Stimulated activated CD8-positive, alpha-beta memory T cell treated with anti-CD3 and anti-CD28 coated beads, Interleukin-7, amount 100 ng/mL, for 24 hours (primary cell): ENCODE data around the gene POLD1.
"Not testable (repeated sequence)": the region's sequence is repeated elsewhere in the genome, so short reads cannot be mapped to it uniquely, and the experiment has no call there.

Source experiments
- DNase-seq: peaks from one replicate; pipeline ENCODE4 v3.0.0-alpha.2; 2020; ENCODE audit warnings: low read depth

POLD1 gene

DNA sequence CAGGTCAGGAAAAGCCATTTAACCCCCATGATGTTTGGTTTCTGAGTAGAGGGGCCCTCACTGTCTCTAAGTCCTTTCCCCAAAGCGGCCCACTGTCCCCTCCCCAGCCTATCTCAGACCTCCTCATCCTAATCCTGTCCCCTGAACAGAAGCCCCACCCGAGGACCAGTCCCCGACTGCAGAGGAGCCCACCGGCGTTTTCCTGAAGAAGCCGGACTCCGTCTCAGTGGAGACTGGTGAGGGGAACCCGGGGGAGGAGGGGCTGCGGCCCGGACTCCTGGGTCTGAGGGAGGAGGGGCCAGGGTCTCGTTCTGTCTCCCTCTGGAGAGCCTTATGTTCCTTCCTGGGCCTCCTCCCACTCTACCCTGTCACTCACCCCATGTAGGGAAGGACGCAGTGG lies 51.5 kb downstream of the POLD1 start:
- DNase-seq, result no peak

DNA sequence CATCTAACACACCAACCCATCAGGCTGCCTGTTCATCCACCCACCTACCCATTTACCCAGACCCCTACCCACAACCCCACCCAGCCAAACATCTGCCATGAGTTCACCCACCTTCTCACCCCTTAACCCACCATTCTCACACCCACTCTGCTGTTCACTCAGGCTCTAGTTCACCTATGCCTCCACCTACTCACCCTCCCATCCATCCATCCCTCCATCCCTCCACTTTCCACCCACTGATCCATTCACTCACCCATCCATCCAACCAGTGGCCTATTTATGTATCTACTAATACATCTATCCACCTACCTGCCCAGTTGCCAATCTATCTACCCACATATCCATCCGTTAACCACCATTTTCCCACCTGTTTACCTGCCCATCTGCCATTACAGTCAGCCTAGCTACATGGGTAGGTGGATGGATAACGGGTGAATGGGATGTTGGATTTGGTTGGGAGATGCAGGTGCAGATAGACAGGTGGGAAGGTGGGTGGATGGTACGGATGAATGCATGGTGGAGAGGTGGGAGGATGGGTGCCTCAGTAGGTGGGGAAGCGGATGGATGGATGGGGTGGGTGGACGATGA lies 53.8 kb downstream of the POLD1 start:
- DNase-seq, result no peak

DNA sequence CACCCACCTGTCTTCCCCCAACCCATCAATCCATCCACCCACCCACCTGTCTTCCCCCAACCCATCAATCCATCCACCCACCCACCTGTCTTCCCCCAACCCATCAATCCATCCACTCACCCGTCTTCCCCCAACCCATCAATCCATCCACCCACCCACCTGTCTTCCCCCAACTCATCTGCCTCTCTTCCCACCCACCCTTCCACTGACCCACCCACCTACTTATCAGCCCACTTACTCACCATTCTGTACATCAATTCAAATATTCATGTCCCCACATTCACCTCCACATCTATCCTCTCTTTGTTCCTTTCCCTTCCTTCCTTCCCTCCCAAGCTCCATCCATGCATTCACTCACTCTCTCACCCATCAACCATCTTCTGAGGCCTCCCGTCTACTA lies 55.0 kb downstream of the POLD1 start:
- not testable (repeated sequence) for DNase-seq

DNA sequence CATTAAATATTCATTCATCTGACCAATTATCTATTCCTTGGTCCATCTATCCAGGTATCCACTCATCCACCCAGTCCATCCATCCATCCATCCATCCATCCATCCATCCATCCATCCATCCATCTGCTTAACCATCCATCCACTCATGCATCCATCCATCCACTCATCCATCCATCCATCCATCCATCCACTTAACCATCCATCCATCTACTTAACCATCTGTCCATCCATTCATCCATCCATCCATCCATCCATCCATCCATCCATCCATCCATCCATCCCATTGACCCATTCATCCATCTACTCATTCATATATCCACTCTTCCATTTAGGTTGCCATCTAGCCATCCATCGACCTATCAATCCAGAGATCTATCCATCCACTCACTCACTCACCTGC lies 59.9 kb downstream of the POLD1 start:
- DNase-seq, result no peak

DNA sequence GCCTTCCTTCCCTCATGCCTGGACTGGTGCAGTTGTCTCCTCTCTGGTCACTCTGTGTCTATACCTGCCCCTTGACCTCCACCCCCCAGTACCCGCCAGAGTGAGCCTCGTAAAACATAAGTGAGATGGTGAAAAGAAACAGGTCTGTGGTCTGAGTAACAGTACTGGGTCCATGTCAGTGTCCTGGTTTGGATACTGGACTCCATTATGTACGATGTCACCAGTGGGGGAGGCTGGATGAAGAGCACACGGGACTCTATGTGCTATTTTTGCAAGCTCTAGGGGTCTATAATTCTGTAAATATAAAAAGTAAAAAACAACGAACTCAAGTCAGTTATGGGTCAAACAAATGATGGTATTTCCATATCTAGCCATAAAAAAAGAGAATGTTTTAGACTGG lies 62.9 kb downstream of the POLD1 start:
- no peak for DNase-seq

DNA sequence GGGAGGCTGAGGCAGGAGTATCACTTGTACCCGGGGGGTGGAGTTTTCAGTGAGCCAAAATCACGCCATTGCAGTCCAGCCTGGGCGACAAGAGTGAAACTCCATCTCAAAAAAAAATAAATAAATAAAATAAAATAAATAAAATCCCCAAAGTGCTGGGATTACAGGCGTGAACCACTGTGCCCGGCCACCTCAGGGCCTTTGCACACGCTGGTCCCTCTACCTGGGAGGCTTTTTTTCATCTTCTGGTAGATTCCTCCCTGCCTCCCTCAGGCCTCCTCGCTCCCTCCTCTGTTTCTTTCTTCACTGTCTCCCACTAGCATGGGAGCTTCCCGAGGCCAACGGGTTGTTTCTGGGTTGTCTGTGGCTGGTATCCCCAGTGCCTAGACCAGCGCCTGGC lies 63.6 kb downstream of the POLD1 start:
- no peak for DNase-seq

DNA sequence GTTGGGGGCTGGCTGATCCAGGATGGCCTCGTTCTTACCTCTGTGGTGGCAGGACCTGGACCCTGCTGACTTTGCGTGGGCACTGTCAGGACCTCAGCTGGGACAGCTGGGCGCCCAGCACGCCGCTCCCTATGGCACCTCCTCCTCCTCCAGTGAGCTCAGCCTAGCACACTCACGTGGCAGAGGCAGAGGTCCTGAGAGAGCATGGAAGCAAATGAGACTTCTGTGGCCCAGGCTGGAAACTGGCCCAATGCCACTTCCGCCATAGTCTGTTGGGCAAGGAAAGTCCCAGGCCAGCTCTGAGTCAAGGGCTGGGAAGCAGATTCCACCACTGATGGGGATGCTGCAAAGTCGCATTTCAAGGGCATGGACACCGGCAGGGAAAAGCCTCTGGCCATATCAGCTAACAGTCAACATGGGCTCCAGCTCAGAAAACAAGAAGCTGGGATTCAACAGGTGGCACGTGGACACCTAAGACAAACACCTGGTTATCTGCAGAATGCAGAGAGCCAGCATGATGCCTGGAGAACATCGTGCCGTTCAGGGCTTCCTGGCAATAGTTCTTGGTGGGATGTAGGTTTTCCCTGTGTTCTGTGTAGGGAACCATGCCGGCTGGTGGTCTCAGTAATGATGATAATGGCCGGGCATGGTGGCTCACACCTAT lies 65.2 kb downstream of the POLD1 start:
- no peak for DNase-seq

DNA sequence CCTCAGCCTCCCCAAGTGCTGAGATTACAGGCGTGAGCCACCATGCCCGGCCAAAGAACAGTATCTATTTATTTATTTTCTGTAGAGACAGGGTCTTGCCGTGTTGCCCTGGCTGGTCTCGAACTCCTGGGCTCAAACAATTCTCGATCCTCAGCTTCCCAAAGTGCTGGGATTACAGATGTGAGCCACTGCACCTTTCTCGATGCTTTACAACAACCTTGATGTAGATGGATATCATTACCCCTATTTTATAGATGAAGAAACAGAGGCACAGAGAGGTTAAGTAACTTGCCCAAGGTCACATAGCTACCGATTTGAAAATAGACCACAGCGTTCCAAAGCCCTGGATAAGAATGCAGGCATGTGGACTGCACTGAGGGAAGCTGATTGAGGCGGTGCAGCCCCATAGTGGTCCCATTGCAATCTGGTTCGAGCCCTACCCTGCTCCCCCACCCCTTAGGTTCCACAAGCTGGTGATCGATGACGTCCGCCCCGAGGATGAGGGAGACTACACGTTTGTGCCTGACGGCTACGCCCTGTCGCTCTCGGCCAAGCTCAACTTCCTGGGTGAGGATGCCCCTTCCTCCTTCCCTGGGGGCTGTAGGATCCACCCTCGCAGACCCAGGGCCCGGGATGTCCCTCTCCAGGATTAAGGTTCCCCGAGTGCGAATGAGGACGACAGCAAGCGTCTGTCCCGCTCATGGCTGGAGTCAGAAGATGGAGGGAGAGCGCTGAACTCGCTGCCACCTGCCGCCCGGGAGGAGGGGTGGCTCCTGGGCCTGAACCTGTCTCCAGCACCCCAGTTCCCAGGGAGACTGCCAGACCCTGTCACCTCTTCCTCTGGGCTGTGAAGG lies 66.4 kb downstream of the POLD1 start:
- DNase-seq, result no peak

DNA sequence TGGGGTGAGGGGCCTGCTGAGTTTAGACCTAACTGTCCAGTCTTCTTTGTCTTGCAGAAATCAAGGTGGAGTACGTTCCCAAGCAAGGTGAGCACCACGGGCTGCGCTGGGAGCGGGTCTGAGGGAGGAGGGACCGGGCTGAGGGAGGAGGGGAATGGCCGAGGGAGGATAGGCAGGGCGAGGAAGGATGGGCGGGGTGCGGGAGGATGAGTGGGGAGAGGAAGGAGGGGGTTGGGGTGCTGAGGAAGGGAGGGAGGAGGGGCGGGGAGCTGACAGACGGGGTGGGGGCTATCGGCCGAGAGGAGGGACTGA lies 67.0 kb downstream of the POLD1 start:
- DNase-seq, result no peak

DNA sequence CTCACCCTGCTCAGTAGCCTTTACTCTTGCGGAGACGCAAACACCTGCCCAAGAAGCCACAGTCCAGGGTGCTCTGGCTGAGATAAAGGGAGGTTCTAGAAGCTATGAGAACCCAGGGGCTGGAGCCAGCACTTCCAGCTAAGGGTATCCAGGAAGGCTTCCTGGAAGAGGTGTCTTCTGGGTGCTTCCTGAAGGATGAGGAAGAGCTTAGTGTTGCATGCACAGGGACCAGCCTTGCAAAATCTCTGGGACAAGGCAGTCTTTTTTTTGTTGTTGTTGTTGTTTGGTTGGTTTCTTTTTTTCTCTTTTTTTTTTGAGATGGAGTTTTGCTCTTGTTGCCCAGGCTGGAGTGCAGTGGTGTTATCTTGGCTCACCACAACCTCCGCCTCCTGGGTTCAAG lies 69.1 kb downstream of the POLD1 start:
- DNase-seq, result no peak

DNA sequence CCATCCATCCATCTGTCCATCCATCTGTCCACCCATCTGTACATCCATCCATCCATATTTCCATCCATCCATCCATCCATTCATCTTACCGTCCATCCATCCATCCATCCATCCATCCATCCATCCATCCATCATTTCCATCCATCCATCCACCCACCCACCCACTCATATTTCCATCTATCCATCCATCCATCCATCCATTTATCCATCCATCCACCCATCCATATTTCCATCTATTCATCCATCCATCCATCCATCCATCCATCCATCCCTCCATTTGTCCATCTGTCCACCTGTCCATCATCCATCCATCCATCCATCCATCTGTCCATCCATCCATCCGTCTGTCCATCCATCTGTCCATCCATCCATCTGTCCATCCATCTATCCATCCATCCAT lies 71.8 kb downstream of the POLD1 start:
- DNase-seq, result no peak

DNA sequence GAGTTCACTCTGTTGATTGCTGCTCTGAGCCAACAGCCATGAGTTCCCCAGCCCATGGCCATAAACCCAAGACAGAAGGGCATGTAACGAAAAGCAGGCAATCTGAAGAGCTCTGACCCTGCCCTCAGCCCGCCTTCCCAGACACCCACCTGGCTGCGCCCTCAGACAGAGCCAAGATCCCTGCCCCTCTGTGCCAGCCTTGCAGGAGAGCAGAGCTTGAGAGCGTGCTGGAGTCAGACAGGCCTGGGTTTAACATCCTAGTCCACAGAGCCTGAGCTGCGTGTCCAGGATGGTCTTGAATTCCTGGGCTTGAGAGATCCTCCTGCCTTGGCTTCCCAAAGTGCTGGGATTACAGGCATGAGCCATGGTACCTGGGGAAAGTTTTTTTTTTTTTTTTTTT lies 73.2 kb downstream of the POLD1 start:
- DNase-seq, result no peak

DNA sequence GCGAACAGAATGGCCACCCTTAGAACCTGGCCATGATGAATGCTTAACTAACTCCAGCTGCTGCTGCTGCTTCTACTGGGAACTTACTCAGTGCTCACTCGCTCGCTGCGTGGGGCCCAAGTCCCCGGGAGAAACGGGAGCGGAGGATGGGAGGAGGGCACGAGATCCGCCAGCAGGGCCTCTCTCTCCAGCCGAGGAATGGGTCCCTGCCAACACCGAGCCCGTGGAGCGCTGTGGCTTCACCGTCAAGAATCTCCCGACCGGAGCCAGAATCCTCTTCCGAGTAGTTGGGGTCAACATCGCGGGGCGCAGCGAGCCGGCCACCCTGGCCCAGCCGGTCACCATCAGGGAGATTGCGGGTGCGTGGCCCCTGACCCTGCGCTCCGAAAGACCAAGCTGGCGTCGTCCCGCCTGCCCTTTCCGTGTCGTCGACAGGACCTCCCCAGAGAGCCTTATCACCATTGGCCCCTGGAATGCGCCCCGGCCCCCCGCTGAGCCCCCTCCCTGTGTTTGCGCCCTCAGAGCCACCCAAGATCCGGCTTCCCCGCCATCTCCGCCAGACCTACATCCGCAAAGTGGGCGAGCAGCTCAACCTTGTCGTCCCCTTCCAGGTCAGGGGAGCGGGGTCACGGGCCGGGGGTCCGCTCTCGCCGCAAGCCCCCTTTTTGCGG lies 74.4 kb downstream of the POLD1 start:
- DNase-seq, result no peak

DNA sequence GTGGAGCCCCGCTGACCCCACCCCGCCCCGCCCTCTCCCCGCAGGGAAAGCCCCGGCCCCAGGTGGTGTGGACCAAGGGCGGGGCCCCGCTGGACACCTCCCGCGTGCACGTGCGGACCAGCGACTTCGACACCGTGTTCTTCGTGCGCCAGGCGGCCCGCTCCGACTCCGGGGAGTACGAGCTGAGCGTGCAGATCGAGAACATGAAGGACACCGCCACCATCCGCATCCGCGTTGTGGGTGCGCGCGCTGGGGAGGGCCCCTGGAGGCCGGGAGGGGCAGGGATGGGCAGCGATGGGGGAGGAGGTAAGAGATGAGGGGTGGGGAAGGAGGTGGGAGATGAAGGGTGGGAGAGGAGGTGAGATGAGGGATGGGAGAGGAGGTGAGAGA lies 74.9 kb downstream of the POLD1 start:
- no peak for DNase-seq

DNA sequence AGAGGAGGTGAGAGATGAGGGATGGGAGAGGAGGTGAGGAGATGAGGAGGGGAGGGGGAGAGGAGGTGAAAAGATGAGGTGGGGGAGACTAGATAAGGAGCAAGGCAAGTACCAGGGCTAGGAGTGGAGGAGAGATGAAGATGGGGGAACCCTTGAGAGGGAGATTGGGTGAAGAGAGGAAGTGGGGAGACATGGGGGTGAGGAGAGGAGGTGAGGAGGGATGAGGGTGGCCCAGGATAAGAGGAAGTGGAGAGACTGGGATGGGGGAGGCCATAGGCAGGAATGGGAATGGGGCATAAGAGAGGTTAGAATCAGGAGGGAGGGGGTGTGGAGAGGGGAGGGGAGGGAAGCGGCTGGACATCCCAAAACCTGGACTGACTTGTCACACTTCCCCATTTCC lies 75.5 kb downstream of the POLD1 start:
- DNase-seq, result no peak

DNA sequence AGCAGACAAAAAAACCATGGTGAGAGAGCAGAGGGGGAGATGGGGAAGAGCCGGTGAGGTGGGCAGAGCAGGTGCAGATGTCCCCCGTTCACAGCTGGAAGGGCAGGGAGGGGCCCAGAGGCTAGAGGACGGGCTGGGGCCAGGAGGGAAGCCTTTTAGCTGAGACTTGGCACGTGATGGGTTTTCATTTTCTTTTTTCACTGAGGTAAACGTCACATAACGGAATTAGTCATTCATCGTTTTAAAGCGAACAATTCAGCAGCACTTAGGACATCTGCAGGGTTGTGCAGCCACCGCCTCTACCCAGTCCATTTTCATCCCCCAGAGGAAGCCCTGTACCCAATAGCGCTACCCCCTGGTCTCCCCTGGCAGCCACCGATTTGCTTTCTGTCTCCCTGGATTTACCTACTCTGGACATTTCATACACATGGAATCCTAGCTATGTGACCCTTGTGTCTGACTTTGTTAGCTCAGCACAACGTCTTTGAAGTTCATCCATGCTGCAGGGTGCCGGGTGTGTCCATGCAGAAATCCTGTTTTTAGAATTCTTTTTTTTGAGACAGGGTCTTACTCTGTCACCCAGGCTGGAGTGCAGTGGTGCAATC lies 76.1 kb downstream of the POLD1 start:
- no peak for DNase-seq

DNA sequence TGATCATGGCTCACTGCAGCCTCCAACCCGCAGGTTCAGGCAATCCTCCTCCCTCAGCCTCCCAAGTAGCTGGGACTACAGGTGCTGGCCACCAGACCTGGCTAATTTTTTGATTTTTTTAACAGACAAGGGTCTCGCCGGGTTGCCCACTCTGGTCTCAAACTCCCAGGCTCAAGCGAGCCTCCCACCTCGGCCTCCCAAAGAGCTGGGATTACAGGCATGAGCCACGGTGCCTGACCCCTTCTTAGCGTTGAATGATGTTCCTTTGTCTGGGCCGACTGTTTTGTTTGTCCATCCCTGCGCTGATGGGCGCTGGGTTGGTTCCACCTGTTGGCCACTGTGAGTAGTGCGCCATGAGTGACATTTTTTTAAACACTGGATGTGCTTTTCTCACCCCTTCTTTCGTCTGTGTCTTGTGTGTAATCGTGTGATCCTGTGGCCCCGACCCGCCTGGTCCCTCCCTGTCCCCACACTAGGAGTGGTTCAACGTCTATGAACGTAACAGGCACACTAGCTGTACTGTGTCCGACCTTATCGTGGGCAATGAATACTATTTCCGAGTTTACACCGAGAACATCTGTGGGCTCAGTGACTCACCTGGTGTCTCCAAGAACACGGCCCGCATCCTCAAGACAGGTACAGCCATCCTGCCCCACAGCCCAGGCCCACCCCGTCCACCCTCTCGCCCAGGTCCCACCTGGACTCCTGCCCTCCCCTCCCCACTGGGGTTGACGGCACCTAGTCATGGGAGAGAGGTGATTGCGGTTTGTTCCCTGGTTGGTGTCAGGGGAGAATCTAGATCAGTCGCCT lies 77.1 kb downstream of the POLD1 start:
- DNase-seq, result peak; percentile 41

DNA sequence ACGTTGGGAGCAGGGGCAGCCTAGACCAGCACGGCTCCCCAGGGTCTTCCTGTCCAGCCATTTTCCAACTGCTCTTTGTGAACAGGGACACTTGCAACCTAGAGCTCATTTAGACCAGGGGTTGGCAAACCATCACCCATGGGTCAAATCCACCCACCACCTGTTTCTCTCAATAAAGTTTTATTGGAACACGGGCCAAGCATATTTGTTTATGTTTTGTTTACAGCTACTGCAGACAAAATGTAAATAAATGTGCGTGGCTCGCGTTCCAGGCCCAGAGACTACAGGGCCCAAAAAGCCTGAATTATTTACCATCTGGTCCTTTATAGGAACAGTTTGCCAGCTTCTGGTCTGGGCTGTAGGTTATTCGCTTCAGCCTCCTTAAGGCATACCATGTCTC lies 78.8 kb downstream of the POLD1 start:
- DNase-seq, result no peak

DNA sequence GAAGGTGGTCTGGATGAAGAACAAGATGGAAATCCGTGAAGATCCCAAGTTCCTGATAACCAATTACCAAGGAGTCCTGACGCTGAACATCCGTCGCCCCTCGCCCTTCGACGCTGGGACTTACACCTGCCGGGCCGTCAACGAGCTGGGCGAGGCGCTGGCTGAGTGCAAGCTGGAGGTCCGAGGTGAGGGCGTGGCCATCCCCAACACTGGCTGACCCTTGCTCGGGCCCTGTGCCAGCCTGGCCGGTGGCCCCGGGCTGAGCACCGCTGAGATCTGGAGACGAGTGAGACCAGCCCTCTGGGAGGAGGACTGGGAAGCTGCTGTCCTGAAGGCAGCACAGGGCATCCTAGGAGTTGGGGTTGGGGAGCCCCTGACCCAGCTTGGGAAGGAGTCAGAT lies 80.2 kb downstream of the POLD1 start:
- no peak for DNase-seq

DNA sequence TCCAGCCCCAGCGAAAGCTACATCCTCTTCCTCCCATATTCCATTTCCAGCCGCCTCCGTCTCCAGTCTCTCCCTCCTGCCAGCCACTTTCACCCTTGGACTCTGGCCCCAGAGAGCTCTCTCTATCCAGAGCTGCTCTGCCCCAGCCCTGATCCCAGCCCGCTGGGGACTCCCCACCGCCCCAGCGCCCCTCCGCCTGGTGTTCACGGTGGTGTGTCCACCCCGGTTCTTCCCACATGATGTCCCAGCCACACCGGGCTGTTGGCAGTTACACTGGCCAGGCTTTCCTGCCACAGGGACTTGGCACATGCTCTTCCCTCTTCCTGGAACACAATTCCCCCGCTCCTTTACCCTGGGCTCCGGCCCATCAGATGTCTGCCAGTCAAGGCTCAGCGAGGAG lies 80.9 kb downstream of the POLD1 start:
- DNase-seq, result no peak

DNA sequence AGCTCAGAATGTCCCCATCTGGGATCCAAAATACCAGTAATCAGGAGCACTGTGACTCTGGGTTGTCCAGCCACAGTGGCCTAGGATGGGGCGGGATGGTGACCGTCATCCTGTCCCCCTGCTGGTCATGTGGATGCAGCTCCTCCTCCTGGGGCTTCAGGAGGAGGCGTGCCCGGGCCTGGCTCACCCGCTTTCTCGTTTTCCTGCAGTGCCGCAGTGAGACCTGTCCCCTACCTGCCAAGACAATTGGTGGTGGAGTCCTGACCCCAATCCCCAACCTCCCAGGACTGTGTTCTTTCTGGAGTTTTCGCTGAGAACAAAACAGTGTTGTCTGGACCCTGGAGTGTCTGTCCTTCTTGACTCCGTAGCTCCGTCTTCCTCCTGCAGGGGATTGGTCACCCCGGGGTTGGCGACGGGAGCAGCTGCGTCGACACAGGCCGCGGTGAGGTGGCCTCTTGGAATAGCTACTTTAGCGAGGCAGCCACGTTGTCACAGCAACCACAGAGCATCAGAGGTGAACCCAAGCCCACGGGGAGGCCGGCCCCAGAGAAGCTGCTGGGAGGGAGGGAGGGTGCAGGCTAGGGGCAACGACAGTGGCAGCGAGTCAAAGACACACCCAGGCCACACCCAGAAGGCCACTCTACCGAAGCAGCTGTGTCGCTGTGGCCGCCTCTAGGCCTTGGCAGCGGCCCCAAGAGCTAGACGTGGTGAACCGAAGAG lies 82.0 kb downstream of the POLD1 start:
- no peak for DNase-seq
